Stomach (tissue), 4 donors: ENCODE data around the gene RDH16.

ENCODE experiments used
- CTCF ChIP-seq, 7 experiments: fragments of 450-650 bp in 4 of 7; fragments of 200-600 bp in 3 of 7; sonication (generic) in 3 of 7; IDR thresholded peaks; one replicate each; pipeline ENCODE4 v1.5.1; 2016 to 2019; ENCODE audit warnings: antibody characterized with exemption in 7 of 7, control low read depth in 2 of 7, mild to moderate bottlenecking in 1 of 7
- POLR2AphosphoS5 ChIP-seq, 3 donors: sonication (generic); formaldehyde crosslinking; IDR thresholded peaks; one replicate each; pipeline ENCODE4 v1.6.1; 2016; ENCODE audit warnings: antibody characterized with exemption in 3 of 3

GRCh38 chr12:56979628-56980027 is 22.2 kb upstream of the RDH16 start:
- TF ChIP-seq CTCF (IDR thresholded peaks at IDR 0.05) (no peak), POLR2AphosphoS5 (IDR thresholded peaks at IDR 0.05) (no peak)
